Heart left ventricle (tissue), 16 donors: ENCODE measurements around the gene ZNF446. TPM values are rescaled to one million over a fixed set of nuclear protein-coding genes. Genes with fewer than 3 reads are reported as not detected.

Experiments used
- ATAC-seq, 4 donors: fragments of 200-7000 bp; cut with Tn5 transposase; one replicate each; pipeline ENCODE4 v1.9.1; 2020 to 2022; ENCODE audit warnings: moderate library complexity in 4 of 4, mild to moderate bottlenecking in 3 of 4, moderate number of reproducible peaks in 1 of 4
- DNase-seq, 5 donors: peaks; one replicate each; pipeline ENCODE4 v3.0.0-alpha.2; 2020
- H3K27ac ChIP-seq, 12 donors: fragments of 200-600 bp; sonication (generic) in 4 of 12; one replicate each; pipeline versions ENCODE4 v1.5.0 to v1.8.0; 2016 to 2022; ENCODE audit warnings: mild to moderate bottlenecking in 2 of 12
- H3K27me3 ChIP-seq, 9 donors: fragments of 200-600 bp; sonication (generic) in 2 of 9; one replicate each; pipeline versions ENCODE4 v1.5.1 to v1.8.0; 2016 to 2022; ENCODE audit warnings: mild to moderate bottlenecking in 3 of 9
- H3K36me3 ChIP-seq, 9 donors: fragments of 200-600 bp; sonication (generic) in 2 of 9; one replicate each; pipeline versions ENCODE4 v1.5.0 to v1.8.0; 2018 to 2022; ENCODE audit warnings: mild to moderate bottlenecking in 2 of 9
- H3K4me1 ChIP-seq, 12 donors: fragments of 200-600 bp; sonication (generic) in 4 of 12; one replicate each; pipeline versions ENCODE4 v1.5.0 to v1.8.0; 2016 to 2022; ENCODE audit warnings: mild to moderate bottlenecking in 3 of 12
- H3K4me3 ChIP-seq, 12 donors: fragments of 200-600 bp; sonication (generic) in 4 of 12; one replicate each; pipeline versions ENCODE4 v1.5.0 to v1.8.0; 2017 to 2022; ENCODE audit warnings: mild to moderate bottlenecking in 9 of 12, moderate library complexity in 4 of 12
- H3K9me3 ChIP-seq, 12 donors: fragments of 200-600 bp; sonication (generic) in 4 of 12; one replicate each; pipeline versions ENCODE4 v1.5.0 to v1.8.0; 2016 to 2022; ENCODE audit warnings: mild to moderate bottlenecking in 1 of 12
- POLR2A ChIP-seq, 2 donors: fragments of 450-650 bp; IDR thresholded peaks; one replicate each; pipeline ENCODE4 v1.6.1; 2017; ENCODE audit warnings: antibody characterized with exemption in 2 of 2, mild to moderate bottlenecking in 2 of 2, moderate library complexity in 2 of 2
- WGBS, 4 donors: extraction: QIAGEN DNeasy Blood & Tissue Kit in 2 of 4; methylation state at CpG; one replicate each; pipeline versions ENCODE4 v1.1.5 to v1.1.7; 2013 to 2018; 5-methylcytosine and 5-hydroxymethylcytosine counted together
- intact Hi-C, 10 donors: fragments of 100-400 bp; cut with DNase I; formaldehyde crosslinking; loops; one replicate each; pipeline versions ENCODE4 v1.11.1 to v1.14.2; 2022
- polyA plus RNA-seq, 2 donors: library from polyadenylated mRNA; stranded (reverse); fragments of 200-250 nt; gene quantifications; one replicate each; pipeline ENCODE4 v1.2.3, GENCODE V29; 2013
- total RNA-seq, 9 donors: library from RNA; depleted of rRNA in 2 of 9; stranded (reverse); fragments of >200 nt in 2 of 9; fragmentation: NEBNext Ultra II Directional in 3 of 9; extraction: Animal tissue kit (Norgen Biotek cat#: 25700) in 3 of 9; gene quantifications; one replicate each; pipeline versions ENCODE4 v1.1.0 to v1.2.4, GENCODE V29; 2016 to 2023
- TF ChIP-seq, protein P1 (sequence below), 12 donors: fragments of 200-600 bp; sonication (generic) in 4 of 12; IDR thresholded peaks; one replicate each; pipeline versions ENCODE4 v1.5.0 to v1.8.0; 2018 to 2022; ENCODE audit warnings: antibody characterized with exemption in 12 of 12, mild to moderate bottlenecking in 5 of 12
- donor health status: ischemic (EF 13 %, LVEDD 7.1; RV severe dilation, severe dysfunction).
- donor health status: healthy with polysubstance abuse.
- donor health status: DM: no; HTN: yes; CAD: no.
- donor health status: DM: no; HTN: no; CAD: no.
- donor health status: ischemic (EF 25% LVEDD 6.9; RV normal size, moderate dysfunction).
- donor health status: ischemic (EF 25% LVEDD 5.7; RV mildly dilated, moderate dysfunction).
- donor health status: healthy.
- donor health status: DM: yes; HTN: yes; CAD: no.
- donor health status: ischemic (EF 35%, LVEDD 5.7; RV mildly dilated, moderate dysfunction).
- donor health status: nonischemic (EF 11% LVEDD 7.7; RV severe dilation, severe dysfunction).
- donor health status: DM: yes; HTN: yes; CAD: no.
- donor health status: PGD.
- donor health status: ischemic (EF 29% LVEDD 5.4; RV normal size, mild dysfunction).
- donor health status: nonischemic (EF 23%, LVEDD 6.1; RV moderate dilation, normal function).

ZNF446 gene
- total and polyA plus RNA-seq, 11 donors, result 4.3 to 9.3 (median 6.0) TPM

GRCh38 chr19:58456111-58456510 is 20.0 kb upstream of the ZNF446 start:
- Histone ChIP-seq H3K4me1 (peaks cover 0 to 7% (median under 1%) of the 10 kb centered on the region in 12 donors), H3K27me3 (no peaks in the 10 kb centered on the region), H3K27ac (no peak overlapping the region), H3K4me3 (no peak overlapping the region), H3K36me3 (peaks cover 0 to 31% (median 13%) of the 10 kb centered on the region in 9 donors), H3K9me3 (no peaks in the 10 kb centered on the region)
- DNase-seq, result no peak
- no peak for TF ChIP-seq POLR2A (IDR thresholded peaks at IDR 0.05)
- TF ChIP-seq, protein P1, sequence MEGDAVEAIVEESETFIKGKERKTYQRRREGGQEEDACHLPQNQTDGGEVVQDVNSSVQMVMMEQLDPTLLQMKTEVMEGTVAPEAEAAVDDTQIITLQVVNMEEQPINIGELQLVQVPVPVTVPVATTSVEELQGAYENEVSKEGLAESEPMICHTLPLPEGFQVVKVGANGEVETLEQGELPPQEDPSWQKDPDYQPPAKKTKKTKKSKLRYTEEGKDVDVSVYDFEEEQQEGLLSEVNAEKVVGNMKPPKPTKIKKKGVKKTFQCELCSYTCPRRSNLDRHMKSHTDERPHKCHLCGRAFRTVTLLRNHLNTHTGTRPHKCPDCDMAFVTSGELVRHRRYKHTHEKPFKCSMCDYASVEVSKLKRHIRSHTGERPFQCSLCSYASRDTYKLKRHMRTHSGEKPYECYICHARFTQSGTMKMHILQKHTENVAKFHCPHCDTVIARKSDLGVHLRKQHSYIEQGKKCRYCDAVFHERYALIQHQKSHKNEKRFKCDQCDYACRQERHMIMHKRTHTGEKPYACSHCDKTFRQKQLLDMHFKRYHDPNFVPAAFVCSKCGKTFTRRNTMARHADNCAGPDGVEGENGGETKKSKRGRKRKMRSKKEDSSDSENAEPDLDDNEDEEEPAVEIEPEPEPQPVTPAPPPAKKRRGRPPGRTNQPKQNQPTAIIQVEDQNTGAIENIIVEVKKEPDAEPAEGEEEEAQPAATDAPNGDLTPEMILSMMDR (IDR thresholded peaks at IDR 0.05), result no peak
- ATAC-seq, result no peak
- intact Hi-C loops, result no loop called here
- WGBS, 4 donors, result 96 to 97% (median 97%) methylated on average over 32 to 35 of the region's 35 CpGs

DNA sequence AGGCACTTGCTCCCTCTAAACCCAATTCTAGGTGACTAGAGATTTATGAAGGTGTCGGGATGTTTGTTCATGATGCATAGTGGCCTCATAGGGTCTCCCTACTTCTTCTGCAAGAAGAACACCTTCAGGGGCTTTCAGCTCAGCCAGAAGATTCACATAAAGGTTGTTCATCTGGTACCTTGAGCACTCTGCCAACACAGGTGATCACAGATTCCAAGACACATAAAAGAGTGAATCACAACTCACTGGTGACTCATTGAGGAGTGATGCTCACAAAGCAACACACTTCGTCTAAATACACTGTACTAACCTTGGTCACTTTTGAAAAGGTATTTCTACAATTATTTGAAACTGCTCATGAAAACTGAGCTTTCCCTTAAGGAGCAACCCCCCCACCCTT is 16.1 kb upstream of the ZNF446 start:
- intact Hi-C loops, result no loop called here
- Histone ChIP-seq H3K9me3 (no peaks in the 10 kb centered on the region), H3K4me3 (no peak overlapping the region), H3K27me3 (no peaks in the 10 kb centered on the region), H3K27ac (no peak overlapping the region), H3K36me3 (peaks cover 0 to 18% (median 12%) of the 10 kb centered on the region in 9 donors), H3K4me1 (no peaks in the 10 kb centered on the region)
- DNase-seq (no peak), ATAC-seq (no peak)
- 90 to 100% (median 98%) methylated on average over 2 of the region's 2 CpGs for WGBS, 4 donors
- TF ChIP-seq POLR2A (IDR thresholded peaks at IDR 0.05), result no peak
- TF ChIP-seq, protein P1 (IDR thresholded peaks at IDR 0.05), result no peak

DNA sequence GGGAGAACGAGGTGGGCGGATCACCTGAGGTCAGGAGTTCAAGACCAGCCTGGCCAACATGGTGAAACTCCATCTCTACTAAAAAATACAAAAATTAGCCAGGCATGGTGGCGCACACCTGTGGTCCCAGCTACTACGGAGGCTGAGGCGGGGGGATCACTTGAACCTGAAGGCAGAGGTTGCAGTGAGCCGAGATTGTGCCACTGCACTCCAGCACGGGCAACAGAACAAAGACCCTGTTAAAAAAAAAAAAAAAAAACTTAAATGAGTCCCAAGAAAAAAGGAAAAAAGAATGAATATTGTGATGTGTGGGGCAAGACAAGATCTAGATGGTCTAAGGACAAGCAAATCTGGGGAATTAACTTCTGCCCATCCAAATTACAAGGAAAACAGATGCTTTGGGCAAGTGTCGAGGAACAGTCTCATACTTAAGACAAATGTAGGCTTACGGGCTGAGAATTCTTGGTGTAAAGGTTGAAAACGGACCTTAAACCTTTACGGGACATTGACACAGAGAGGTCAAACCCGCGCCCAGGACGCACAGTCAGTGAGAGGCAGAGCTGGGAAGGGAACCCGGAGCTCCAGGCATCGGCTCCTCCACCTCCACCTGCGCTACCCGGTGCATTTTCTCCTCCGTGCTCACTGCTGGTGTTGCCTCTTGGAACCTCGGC is 9.9 kb upstream of the ZNF446 start:
- Histone ChIP-seq H3K9me3 (no peaks in the 10 kb centered on the region), H3K27me3 (no peaks in the 10 kb centered on the region), H3K4me1 (peaks cover 4 to 16% (median 13%) of the 10 kb centered on the region in 12 donors), H3K4me3 (peak overlapping the region; percentile 2 to 100 (median 94)), H3K27ac (peak overlapping the region in 5 of 12 donors; percentile 77 to 90 (median 85)), H3K36me3 (peaks cover 0 to 19% (median 10%) of the 10 kb centered on the region in 9 donors)
- peak in 3 of 4 donors; percentile 4 to 9 (median 5) for ATAC-seq
- intact Hi-C loops, result loop anchor here in 1 of 10 donors (1.0 kb wide), 1 partner anchor 26 kb away; the partner anchor contains the start of gene ZNF132
- WGBS, 4 donors, result 35 to 36% (median 36%) methylated on average over 19 to 20 of the region's 20 CpGs
- no peak for DNase-seq
- TF ChIP-seq, protein P1 (IDR thresholded peaks at IDR 0.05), result no peak
- no peak for TF ChIP-seq POLR2A (IDR thresholded peaks at IDR 0.05)

GRCh38 chr19:58466760-58467589 is 9.2 kb upstream of the ZNF446 start, which contains the start of gene ZNF324:
Gene ZNF324, plus strand, starts transcription at chr19:58467080. Its CDS starts 2,106 bp downstream, at chr19:58469186.
- H3K36me3 ChIP-seq, result peaks cover 0 to 25% (median 14%) of the 10 kb centered on the region in 9 donors
- DNase-seq, result peak; percentile 98 to 99 (median 99)
- peak within 1 kb of the TSS; percentile 63 to 100 (median 94) for H3K4me3 ChIP-seq
- 0% methylated on average over 2 to 92 of the region's 92 CpGs for WGBS, 4 donors
- peaks cover 4 to 16% (median 13%) of the 10 kb centered on the region in 12 donors for H3K4me1 ChIP-seq
- no peaks in the 10 kb centered on the region for H3K9me3 ChIP-seq
- intact Hi-C loops, result loop anchor here in 1 of 10 donors (1.0 kb wide), 1 partner anchor 27 kb away; the partner anchor contains the start of gene ZNF132
- peak; percentile 97 to 99 (median 98) for ATAC-seq
- H3K27me3 ChIP-seq, result no peaks in the 10 kb centered on the region
- H3K27ac ChIP-seq, result peak within 1 kb of the TSS in 11 of 12 donors; percentile 55 to 90 (median 77)
- peak in 1 of 2 donors; percentile 78 for TF ChIP-seq POLR2A (IDR thresholded peaks at IDR 0.05)
- TF ChIP-seq, protein P1 (IDR thresholded peaks at IDR 0.05), result peak in 1 of 12 donors; percentile 17
